Urinary bladder (tissue), 4 donors: ENCODE measurements around the gene UBE2V1. TPM values are rescaled to one million over a fixed set of nuclear protein-coding genes. Genes with fewer than 3 reads are reported as not detected.
"Not testable (repeated sequence)": the region's sequence is repeated elsewhere in the genome, so short reads cannot be mapped to it uniquely, and the experiment has no call there.

ENCODE experiments used
- DNase-seq: peaks from one replicate; pipeline ENCODE4 v3.0.0-alpha.2; 2015; ENCODE audit errors: extremely low spot score
- H3K27ac ChIP-seq: one replicate; pipeline ENCODE4 v1.5.1; 2013; ENCODE audit warnings: low read depth, mild to moderate bottlenecking, moderate library complexity
- H3K36me3 ChIP-seq: one replicate; pipeline ENCODE4 v1.6.1; 2013; ENCODE audit warnings: mild to moderate bottlenecking, moderate library complexity; ENCODE audit not compliant: insufficient read depth
- H3K4me1 ChIP-seq: one replicate; pipeline ENCODE4 v1.6.1; 2013; ENCODE audit warnings: mild to moderate bottlenecking, moderate library complexity; ENCODE audit not compliant: insufficient read depth
- H3K4me3 ChIP-seq: one replicate; pipeline ENCODE4 v1.5.1; 2013; ENCODE audit warnings: low read depth, low read length
- WGBS: extraction: QIAGEN DNeasy Blood & Tissue Kit; methylation state at CpG from one replicate; pipeline ENCODE4 v1.1.7; 2013; 5-methylcytosine and 5-hydroxymethylcytosine counted together
- polyA plus RNA-seq: library from polyadenylated mRNA; stranded (reverse); fragments of 200-250 nt; gene quantifications from one replicate; pipeline ENCODE4 v1.2.3, GENCODE V29; 2013
- total RNA-seq: library from RNA; depleted of rRNA; stranded (reverse); fragments of >200 nt; gene quantifications from one replicate; pipeline ENCODE4 v1.2.3, GENCODE V29; 2014
- donor health status: healthy with polysubstance abuse.
- donor health status: healthy.

Gene UBE2V1
- total and polyA plus RNA-seq, 2 donors, result 74.0 to 85.7 TPM

GRCh38 chr20:50142812-50143211, 29.9 kb upstream of the UBE2V1 start:
- no peak overlapping the region for H3K4me3 ChIP-seq
- H3K36me3 ChIP-seq, result no peaks in the 10 kb centered on the region
- no peak overlapping the region for H3K27ac ChIP-seq
- no peaks in the 10 kb centered on the region for H3K4me1 ChIP-seq
- WGBS, result 79% methylated on average over 6 of the region's 6 CpGs
- no peak for DNase-seq

GRCh38 chr20:50141811-50142561, 29.0 kb upstream of the UBE2V1 start:
- H3K4me3 ChIP-seq, result no peak overlapping the region
- H3K27ac ChIP-seq, result no peak overlapping the region
- H3K36me3 ChIP-seq, result no peaks in the 10 kb centered on the region
- 89% methylated on average over 12 of the region's 12 CpGs for WGBS
- DNase-seq, result no peak
- H3K4me1 ChIP-seq, result no peaks in the 10 kb centered on the region

GRCh38 chr20:50141018-50141675, 28.2 kb upstream of the UBE2V1 start:
- Histone ChIP-seq H3K4me3 (no peak overlapping the region), H3K36me3 (no peaks in the 10 kb centered on the region), H3K4me1 (no peaks in the 10 kb centered on the region), H3K27ac (no peak overlapping the region)
- 90% methylated on average over 6 of the region's 6 CpGs for WGBS
- DNase-seq, result no peak

GRCh38 chr20:50140339-50140859, 27.4 kb upstream of the UBE2V1 start:
- no peak for DNase-seq
- no peak overlapping the region for H3K27ac ChIP-seq
- no peak overlapping the region for H3K4me3 ChIP-seq
- WGBS, result 86% methylated on average over 11 of the region's 11 CpGs
- H3K36me3 ChIP-seq, result no peaks in the 10 kb centered on the region
- H3K4me1 ChIP-seq, result no peaks in the 10 kb centered on the region

- Histone ChIP-seq H3K4me1 (no peaks in the 10 kb centered on the region), H3K36me3 (no peaks in the 10 kb centered on the region), H3K4me3 (no peak overlapping the region), H3K27ac (no peak overlapping the region)
- 74% methylated on average over 29 of the region's 29 CpGs for WGBS
- no peak for DNase-seq
These were observed 25.8 kb upstream of the UBE2V1 start for GRCh38 chr20:50138479-50139393.

- no peak overlapping the region for H3K4me3 ChIP-seq
- DNase-seq, result no peak
- H3K36me3 ChIP-seq, result no peaks in the 10 kb centered on the region
- H3K4me1 ChIP-seq, result no peaks in the 10 kb centered on the region
- WGBS, result 86% methylated on average over 5 of the region's 5 CpGs
- no peak overlapping the region for H3K27ac ChIP-seq
These were observed 25.1 kb upstream of the UBE2V1 start for GRCh38 chr20:50138120-50138478.

- H3K4me1 ChIP-seq, DNase-seq, H3K4me3 ChIP-seq, H3K27ac ChIP-seq, H3K36me3 ChIP-seq: not testable (repeated sequence)
- 86% methylated on average over 13 of the region's 13 CpGs for WGBS
These were observed 24.8 kb upstream of the UBE2V1 start for GRCh38 chr20:50137702-50138101.

- Histone ChIP-seq H3K27ac (no peak overlapping the region), H3K36me3 (no peaks in the 10 kb centered on the region)
- 91% methylated on average over 15 of the region's 15 CpGs for WGBS
These were observed 24.1 kb upstream of the UBE2V1 start for GRCh38 chr20:50136822-50137599.

GRCh38 chr20:50135157-50135556, 22.2 kb upstream of the UBE2V1 start:
- H3K4me3 ChIP-seq, DNase-seq, H3K27ac ChIP-seq, H3K4me1 ChIP-seq, H3K36me3 ChIP-seq: not testable (repeated sequence)
- WGBS, result 95% methylated on average over 7 of the region's 7 CpGs

More at GRCh38 chr20:50136822-50137599, 24.1 kb upstream of the UBE2V1 start:
- DNase-seq, result no peak
- Histone ChIP-seq H3K4me3 (no peak overlapping the region), H3K4me1 (no peaks in the 10 kb centered on the region)

GRCh38 chr20:50133474-50134217, 20.7 kb upstream of the UBE2V1 start:
- Histone ChIP-seq H3K36me3 (peaks cover 5% of the 10 kb centered on the region), H3K4me1 (no peaks in the 10 kb centered on the region), H3K27ac (no peak overlapping the region), H3K4me3 (no peak overlapping the region)
- no peak for DNase-seq
- WGBS, result 64% methylated on average over 9 of the region's 9 CpGs

GRCh38 chr20:50133041-50133440, 20.1 kb upstream of the UBE2V1 start:
- WGBS, result 76% methylated on average over 6 of the region's 6 CpGs
- Histone ChIP-seq H3K36me3 (peaks cover 5% of the 10 kb centered on the region), H3K4me1 (no peaks in the 10 kb centered on the region), H3K27ac (no peak overlapping the region), H3K4me3 (no peak overlapping the region)
- no peak for DNase-seq

GRCh38 chr20:50130995-50131394, 18.0 kb upstream of the UBE2V1 start:
- 47% methylated on average over 4 of the region's 4 CpGs for WGBS
- Histone ChIP-seq H3K27ac (no peak overlapping the region), H3K4me3 (no peak overlapping the region), H3K36me3 (peaks cover 5% of the 10 kb centered on the region), H3K4me1 (no peaks in the 10 kb centered on the region)
- DNase-seq, result no peak
